H1 (cell line): ENCODE measurements around the gene VAPB. TPM values are rescaled to one million over a fixed set of nuclear protein-coding genes. Genes with fewer than 3 reads are reported as not detected.

Experiments used
- EZH2 ChIP-seq: fragments of 200-600 bp; sonication (generic); IDR thresholded peaks from 2 replicates; pipeline ENCODE4 v1.7.1; 2012; ENCODE audit warnings: low read depth, mild to moderate bottlenecking, moderate library complexity, low read length, inconsistent platforms; ENCODE audit not compliant: severe bottlenecking
- FOSL1 ChIP-seq: IDR thresholded peaks from 2 replicates; pipeline ENCODE4 v1.6.1; 2011; ENCODE audit warnings: mild to moderate bottlenecking, low read depth, low read length, moderate library complexity; ENCODE audit not compliant: insufficient read depth
- JUND ChIP-seq: IDR thresholded peaks from 2 replicates; pipeline ENCODE4 v1.6.1; 2011; ENCODE audit warnings: mild to moderate bottlenecking, improper control_type of control experiment, low read length
- KDM4A ChIP-seq: IDR thresholded peaks from one replicate; pipeline ENCODE4 v1.7.1; 2012; ENCODE audit warnings: low read depth, mild to moderate bottlenecking, moderate library complexity, low read length, inconsistent platforms; ENCODE audit not compliant: severe bottlenecking
- RXRA ChIP-seq: IDR thresholded peaks from 2 replicates; pipeline ENCODE4 v1.6.1; 2011; ENCODE audit warnings: low read depth, mild to moderate bottlenecking, low read length, moderate library complexity; ENCODE audit not compliant: insufficient read depth
- SP4 ChIP-seq: IDR thresholded peaks from 2 replicates; pipeline ENCODE4 v1.6.1; 2012; ENCODE audit warnings: low read length, inconsistent platforms
- TAF1 ChIP-seq: IDR thresholded peaks from 2 replicates; pipeline ENCODE4 v1.6.1; 2011; ENCODE audit warnings: mild to moderate bottlenecking, low read depth, low read length
- polyA plus RNA-seq, 7 experiments: library from polyadenylated mRNA; depleted of rRNA in 3 of 7; stranded (reverse) in 5 of 7; unstranded in 2 of 7; fragments of >200 nt in 5 of 7; fragments of 200-250 nt in 2 of 7; gene quantifications; 1 replicate in 5 of 7; 2 replicates in 1 of 7; 4 replicates in 1 of 7; pipeline versions ENCODE4 v1.2.1 to v1.2.3, GENCODE V29; 2011 to 2013; ENCODE audit warnings: missing spikeins in 2 of 7, mixed read lengths in 2 of 7
- total RNA-seq: library from RNA; stranded (reverse); fragmentation: NEBNext Ultra II Directional; extraction: Animal tissue kit (Norgen Biotek cat#: 25700); gene quantifications from 2 replicates; pipeline ENCODE4 v1.2.1, GENCODE V29; 2021
- TF ChIP-seq, protein P1 (sequence below): fragments of 300-600 bp; sonication (generic); IDR thresholded peaks from 2 replicates; pipeline ENCODE4 v1.7.1; 2012; ENCODE audit warnings: low read length, moderate library complexity, mild to moderate bottlenecking, inconsistent platforms; ENCODE audit not compliant: insufficient replicate concordance

Gene VAPB
- total and polyA plus RNA-seq, 2 of the 8 experiments (the other 6 are each of a cell fraction or from before 2014, with no cell fraction given) = 24.4 to 62.8 TPM

DNA sequence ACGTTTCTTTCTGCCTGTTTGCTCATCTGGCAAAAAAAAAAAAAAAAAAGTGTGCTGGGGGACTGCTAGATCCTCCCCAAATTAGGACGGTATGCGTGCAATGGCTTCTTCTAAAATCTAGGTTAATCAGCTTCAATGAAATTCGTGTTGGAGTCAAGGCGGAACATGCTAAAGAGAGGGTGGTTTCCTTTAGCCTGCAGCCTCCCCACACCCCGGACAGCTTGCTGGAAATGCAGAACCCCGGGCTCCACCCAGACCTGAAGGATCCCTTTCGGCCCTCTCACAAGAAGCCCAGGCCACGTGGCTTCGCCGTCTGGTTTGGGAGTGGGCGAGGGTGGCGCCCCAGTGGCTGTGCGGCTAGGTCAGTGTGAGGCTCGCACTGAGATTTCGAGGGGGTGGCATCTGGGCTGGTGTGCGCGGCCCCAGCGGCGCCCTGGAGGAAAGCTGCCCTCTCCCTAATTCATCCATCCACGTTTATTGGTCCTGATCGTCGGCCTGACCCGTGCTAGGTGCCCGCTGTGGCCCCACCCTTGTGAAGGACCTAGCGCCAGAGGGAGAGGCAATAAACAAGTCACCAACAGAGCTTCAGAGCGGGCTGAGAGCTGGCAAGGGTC is 77.2 kb downstream of the VAPB start (continued):
- TF ChIP-seq, protein P1, sequence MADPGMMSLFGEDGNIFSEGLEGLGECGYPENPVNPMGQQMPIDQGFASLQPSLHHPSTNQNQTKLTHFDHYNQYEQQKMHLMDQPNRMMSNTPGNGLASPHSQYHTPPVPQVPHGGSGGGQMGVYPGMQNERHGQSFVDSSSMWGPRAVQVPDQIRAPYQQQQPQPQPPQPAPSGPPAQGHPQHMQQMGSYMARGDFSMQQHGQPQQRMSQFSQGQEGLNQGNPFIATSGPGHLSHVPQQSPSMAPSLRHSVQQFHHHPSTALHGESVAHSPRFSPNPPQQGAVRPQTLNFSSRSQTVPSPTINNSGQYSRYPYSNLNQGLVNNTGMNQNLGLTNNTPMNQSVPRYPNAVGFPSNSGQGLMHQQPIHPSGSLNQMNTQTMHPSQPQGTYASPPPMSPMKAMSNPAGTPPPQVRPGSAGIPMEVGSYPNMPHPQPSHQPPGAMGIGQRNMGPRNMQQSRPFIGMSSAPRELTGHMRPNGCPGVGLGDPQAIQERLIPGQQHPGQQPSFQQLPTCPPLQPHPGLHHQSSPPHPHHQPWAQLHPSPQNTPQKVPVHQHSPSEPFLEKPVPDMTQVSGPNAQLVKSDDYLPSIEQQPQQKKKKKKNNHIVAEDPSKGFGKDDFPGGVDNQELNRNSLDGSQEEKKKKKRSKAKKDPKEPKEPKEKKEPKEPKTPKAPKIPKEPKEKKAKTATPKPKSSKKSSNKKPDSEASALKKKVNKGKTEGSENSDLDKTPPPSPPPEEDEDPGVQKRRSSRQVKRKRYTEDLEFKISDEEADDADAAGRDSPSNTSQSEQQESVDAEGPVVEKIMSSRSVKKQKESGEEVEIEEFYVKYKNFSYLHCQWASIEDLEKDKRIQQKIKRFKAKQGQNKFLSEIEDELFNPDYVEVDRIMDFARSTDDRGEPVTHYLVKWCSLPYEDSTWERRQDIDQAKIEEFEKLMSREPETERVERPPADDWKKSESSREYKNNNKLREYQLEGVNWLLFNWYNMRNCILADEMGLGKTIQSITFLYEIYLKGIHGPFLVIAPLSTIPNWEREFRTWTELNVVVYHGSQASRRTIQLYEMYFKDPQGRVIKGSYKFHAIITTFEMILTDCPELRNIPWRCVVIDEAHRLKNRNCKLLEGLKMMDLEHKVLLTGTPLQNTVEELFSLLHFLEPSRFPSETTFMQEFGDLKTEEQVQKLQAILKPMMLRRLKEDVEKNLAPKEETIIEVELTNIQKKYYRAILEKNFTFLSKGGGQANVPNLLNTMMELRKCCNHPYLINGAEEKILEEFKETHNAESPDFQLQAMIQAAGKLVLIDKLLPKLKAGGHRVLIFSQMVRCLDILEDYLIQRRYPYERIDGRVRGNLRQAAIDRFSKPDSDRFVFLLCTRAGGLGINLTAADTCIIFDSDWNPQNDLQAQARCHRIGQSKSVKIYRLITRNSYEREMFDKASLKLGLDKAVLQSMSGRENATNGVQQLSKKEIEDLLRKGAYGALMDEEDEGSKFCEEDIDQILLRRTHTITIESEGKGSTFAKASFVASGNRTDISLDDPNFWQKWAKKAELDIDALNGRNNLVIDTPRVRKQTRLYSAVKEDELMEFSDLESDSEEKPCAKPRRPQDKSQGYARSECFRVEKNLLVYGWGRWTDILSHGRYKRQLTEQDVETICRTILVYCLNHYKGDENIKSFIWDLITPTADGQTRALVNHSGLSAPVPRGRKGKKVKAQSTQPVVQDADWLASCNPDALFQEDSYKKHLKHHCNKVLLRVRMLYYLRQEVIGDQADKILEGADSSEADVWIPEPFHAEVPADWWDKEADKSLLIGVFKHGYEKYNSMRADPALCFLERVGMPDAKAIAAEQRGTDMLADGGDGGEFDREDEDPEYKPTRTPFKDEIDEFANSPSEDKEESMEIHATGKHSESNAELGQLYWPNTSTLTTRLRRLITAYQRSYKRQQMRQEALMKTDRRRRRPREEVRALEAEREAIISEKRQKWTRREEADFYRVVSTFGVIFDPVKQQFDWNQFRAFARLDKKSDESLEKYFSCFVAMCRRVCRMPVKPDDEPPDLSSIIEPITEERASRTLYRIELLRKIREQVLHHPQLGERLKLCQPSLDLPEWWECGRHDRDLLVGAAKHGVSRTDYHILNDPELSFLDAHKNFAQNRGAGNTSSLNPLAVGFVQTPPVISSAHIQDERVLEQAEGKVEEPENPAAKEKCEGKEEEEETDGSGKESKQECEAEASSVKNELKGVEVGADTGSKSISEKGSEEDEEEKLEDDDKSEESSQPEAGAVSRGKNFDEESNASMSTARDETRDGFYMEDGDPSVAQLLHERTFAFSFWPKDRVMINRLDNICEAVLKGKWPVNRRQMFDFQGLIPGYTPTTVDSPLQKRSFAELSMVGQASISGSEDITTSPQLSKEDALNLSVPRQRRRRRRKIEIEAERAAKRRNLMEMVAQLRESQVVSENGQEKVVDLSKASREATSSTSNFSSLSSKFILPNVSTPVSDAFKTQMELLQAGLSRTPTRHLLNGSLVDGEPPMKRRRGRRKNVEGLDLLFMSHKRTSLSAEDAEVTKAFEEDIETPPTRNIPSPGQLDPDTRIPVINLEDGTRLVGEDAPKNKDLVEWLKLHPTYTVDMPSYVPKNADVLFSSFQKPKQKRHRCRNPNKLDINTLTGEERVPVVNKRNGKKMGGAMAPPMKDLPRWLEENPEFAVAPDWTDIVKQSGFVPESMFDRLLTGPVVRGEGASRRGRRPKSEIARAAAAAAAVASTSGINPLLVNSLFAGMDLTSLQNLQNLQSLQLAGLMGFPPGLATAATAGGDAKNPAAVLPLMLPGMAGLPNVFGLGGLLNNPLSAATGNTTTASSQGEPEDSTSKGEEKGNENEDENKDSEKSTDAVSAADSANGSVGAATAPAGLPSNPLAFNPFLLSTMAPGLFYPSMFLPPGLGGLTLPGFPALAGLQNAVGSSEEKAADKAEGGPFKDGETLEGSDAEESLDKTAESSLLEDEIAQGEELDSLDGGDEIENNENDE = no peak
- no peak for TF ChIP-seq RXRA
- no peak for TF ChIP-seq KDM4A
- no peak for TF ChIP-seq FOSL1
- no peak for TF ChIP-seq TAF1
- TF ChIP-seq EZH2 = no peak
- no peak for TF ChIP-seq SP4
- TF ChIP-seq JUND = no peak
